ENCODE measurements around the gene MZF1.

Gene MZF1

DNA sequence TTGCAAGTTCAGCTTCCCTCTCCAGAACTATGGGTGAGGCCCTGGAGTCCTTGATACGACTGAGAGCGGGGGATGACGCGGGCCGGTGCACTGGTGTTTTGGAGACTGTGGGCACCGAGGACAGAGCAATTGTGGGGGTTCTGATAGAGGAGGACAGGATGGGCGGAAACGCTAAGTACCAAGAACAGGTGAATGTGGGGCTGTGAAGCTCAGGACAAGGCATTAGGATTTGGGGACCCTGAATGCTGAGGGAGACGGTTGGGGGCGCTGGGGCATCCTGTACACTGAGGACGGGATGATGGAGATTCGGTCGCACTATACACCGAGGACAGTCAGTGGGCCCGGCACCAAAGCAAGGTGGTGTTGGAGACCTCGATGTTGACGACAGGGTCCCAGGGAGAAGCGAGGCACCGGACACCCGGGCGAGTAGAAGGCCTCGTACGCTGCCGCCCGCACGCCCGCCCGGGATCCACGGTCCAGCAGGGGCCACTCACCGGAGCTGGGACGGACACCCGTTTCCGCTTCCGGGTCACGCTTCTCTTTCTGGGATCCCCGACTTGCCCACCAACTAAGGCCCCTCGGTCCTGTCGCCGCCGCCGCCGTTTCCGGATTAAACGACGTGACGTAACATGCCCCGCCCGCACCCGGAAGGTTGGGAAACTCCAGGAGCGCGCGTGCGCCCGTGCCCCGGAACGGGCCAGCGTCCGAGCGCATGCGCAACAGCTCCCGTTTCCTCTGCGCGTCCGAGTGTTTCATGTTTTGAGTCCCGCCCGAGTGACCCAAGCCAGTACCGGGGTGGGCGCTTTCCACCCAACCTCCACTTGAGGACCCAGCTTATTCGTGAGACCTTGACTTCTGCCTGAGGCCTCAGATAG lies 18.4 kb downstream of the MZF1 start, which contains the start of gene CHMP2A (continued):
- TF ChIP-seq, protein P1, sequence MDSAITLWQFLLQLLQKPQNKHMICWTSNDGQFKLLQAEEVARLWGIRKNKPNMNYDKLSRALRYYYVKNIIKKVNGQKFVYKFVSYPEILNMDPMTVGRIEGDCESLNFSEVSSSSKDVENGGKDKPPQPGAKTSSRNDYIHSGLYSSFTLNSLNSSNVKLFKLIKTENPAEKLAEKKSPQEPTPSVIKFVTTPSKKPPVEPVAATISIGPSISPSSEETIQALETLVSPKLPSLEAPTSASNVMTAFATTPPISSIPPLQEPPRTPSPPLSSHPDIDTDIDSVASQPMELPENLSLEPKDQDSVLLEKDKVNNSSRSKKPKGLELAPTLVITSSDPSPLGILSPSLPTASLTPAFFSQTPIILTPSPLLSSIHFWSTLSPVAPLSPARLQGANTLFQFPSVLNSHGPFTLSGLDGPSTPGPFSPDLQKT (IDR thresholded peaks at IDR 0.05; ENCODE audit: borderline replicate concordance, low read depth, low read length) = peak; percentile 72; the same call in 1 of the 2 replicates
- TF ChIP-seq ZNF843 (tag by site-specific recombination; IDR thresholded peaks at IDR 0.05) (peak; percentile 88), SCRT2 (tag by site-specific recombination; IDR thresholded peaks at IDR 0.05) (no peak), SALL2 (tag by site-specific recombination; IDR thresholded peaks at IDR 0.05; ENCODE audit: borderline replicate concordance) (no peak), ZNF544 (tag by site-specific recombination; IDR thresholded peaks at IDR 0.05) (no peak), ZNF302 (tag by site-specific recombination; IDR thresholded peaks at IDR 0.05; ENCODE audit: low read depth) (no peak), SP7 (tag by site-specific recombination; IDR thresholded peaks at IDR 0.05) (peak; percentile 72), ZNF394 (tag by site-specific recombination; IDR thresholded peaks at IDR 0.05; ENCODE audit: borderline replicate concordance) (peak; percentile 84), ZFP41 (tag by site-specific recombination; IDR thresholded peaks at IDR 0.05; ENCODE audit: borderline replicate concordance) (no peak), SCRT1 (tag by site-specific recombination; IDR thresholded peaks at IDR 0.05; ENCODE audit: borderline replicate concordance) (no peak), ZNF155 (tag by site-specific recombination; IDR thresholded peaks at IDR 0.05) (no peak), MEIS1 (CRISPR knock-in tag; IDR thresholded peaks at IDR 0.05; ENCODE audit: borderline replicate concordance) (no peak), ZNF549 (tag by site-specific recombination; IDR thresholded peaks at IDR 0.05) (no peak), SP2 (tag by site-specific recombination; IDR thresholded peaks at IDR 0.05) (peak; percentile 91), ZSCAN23 (tag by site-specific recombination; IDR thresholded peaks at IDR 0.05) (0 out of 2 replicates have a peak, but pooled peaks have one; percentile 42), ZNF404 (tag by site-specific recombination; IDR thresholded peaks at IDR 0.05) (no peak), YY1 (tag by site-specific recombination; IDR thresholded peaks at IDR 0.05) (no peak)
- TF ChIP-seq, protein P2, sequence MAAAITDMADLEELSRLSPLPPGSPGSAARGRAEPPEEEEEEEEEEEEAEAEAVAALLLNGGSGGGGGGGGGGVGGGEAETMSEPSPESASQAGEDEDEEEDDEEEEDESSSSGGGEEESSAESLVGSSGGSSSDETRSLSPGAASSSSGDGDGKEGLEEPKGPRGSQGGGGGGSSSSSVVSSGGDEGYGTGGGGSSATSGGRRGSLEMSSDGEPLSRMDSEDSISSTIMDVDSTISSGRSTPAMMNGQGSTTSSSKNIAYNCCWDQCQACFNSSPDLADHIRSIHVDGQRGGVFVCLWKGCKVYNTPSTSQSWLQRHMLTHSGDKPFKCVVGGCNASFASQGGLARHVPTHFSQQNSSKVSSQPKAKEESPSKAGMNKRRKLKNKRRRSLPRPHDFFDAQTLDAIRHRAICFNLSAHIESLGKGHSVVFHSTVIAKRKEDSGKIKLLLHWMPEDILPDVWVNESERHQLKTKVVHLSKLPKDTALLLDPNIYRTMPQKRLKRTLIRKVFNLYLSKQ (tag by site-specific recombination; IDR thresholded peaks at IDR 0.05; ENCODE audit: borderline replicate concordance) = no peak
- TF ChIP-seq, protein P3, sequence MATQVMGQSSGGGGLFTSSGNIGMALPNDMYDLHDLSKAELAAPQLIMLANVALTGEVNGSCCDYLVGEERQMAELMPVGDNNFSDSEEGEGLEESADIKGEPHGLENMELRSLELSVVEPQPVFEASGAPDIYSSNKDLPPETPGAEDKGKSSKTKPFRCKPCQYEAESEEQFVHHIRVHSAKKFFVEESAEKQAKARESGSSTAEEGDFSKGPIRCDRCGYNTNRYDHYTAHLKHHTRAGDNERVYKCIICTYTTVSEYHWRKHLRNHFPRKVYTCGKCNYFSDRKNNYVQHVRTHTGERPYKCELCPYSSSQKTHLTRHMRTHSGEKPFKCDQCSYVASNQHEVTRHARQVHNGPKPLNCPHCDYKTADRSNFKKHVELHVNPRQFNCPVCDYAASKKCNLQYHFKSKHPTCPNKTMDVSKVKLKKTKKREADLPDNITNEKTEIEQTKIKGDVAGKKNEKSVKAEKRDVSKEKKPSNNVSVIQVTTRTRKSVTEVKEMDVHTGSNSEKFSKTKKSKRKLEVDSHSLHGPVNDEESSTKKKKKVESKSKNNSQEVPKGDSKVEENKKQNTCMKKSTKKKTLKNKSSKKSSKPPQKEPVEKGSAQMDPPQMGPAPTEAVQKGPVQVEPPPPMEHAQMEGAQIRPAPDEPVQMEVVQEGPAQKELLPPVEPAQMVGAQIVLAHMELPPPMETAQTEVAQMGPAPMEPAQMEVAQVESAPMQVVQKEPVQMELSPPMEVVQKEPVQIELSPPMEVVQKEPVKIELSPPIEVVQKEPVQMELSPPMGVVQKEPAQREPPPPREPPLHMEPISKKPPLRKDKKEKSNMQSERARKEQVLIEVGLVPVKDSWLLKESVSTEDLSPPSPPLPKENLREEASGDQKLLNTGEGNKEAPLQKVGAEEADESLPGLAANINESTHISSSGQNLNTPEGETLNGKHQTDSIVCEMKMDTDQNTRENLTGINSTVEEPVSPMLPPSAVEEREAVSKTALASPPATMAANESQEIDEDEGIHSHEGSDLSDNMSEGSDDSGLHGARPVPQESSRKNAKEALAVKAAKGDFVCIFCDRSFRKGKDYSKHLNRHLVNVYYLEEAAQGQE (tag by site-specific recombination; IDR thresholded peaks at IDR 0.05) = peak; percentile 55
- TF ChIP-seq, protein P4, sequence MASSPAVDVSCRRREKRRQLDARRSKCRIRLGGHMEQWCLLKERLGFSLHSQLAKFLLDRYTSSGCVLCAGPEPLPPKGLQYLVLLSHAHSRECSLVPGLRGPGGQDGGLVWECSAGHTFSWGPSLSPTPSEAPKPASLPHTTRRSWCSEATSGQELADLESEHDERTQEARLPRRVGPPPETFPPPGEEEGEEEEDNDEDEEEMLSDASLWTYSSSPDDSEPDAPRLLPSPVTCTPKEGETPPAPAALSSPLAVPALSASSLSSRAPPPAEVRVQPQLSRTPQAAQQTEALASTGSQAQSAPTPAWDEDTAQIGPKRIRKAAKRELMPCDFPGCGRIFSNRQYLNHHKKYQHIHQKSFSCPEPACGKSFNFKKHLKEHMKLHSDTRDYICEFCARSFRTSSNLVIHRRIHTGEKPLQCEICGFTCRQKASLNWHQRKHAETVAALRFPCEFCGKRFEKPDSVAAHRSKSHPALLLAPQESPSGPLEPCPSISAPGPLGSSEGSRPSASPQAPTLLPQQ (tag by site-specific recombination; IDR thresholded peaks at IDR 0.05) = no peak; the same call in 1 of the 2 replicates
- TF ChIP-seq, protein P5, sequence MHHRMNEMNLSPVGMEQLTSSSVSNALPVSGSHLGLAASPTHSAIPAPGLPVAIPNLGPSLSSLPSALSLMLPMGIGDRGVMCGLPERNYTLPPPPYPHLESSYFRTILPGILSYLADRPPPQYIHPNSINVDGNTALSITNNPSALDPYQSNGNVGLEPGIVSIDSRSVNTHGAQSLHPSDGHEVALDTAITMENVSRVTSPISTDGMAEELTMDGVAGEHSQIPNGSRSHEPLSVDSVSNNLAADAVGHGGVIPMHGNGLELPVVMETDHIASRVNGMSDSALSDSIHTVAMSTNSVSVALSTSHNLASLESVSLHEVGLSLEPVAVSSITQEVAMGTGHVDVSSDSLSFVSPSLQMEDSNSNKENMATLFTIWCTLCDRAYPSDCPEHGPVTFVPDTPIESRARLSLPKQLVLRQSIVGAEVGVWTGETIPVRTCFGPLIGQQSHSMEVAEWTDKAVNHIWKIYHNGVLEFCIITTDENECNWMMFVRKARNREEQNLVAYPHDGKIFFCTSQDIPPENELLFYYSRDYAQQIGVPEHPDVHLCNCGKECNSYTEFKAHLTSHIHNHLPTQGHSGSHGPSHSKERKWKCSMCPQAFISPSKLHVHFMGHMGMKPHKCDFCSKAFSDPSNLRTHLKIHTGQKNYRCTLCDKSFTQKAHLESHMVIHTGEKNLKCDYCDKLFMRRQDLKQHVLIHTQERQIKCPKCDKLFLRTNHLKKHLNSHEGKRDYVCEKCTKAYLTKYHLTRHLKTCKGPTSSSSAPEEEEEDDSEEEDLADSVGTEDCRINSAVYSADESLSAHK (tag by site-specific recombination; IDR thresholded peaks at IDR 0.05) = peak; percentile 41; the same call in 1 of the 2 replicates
- TF ChIP-seq, protein P6, sequence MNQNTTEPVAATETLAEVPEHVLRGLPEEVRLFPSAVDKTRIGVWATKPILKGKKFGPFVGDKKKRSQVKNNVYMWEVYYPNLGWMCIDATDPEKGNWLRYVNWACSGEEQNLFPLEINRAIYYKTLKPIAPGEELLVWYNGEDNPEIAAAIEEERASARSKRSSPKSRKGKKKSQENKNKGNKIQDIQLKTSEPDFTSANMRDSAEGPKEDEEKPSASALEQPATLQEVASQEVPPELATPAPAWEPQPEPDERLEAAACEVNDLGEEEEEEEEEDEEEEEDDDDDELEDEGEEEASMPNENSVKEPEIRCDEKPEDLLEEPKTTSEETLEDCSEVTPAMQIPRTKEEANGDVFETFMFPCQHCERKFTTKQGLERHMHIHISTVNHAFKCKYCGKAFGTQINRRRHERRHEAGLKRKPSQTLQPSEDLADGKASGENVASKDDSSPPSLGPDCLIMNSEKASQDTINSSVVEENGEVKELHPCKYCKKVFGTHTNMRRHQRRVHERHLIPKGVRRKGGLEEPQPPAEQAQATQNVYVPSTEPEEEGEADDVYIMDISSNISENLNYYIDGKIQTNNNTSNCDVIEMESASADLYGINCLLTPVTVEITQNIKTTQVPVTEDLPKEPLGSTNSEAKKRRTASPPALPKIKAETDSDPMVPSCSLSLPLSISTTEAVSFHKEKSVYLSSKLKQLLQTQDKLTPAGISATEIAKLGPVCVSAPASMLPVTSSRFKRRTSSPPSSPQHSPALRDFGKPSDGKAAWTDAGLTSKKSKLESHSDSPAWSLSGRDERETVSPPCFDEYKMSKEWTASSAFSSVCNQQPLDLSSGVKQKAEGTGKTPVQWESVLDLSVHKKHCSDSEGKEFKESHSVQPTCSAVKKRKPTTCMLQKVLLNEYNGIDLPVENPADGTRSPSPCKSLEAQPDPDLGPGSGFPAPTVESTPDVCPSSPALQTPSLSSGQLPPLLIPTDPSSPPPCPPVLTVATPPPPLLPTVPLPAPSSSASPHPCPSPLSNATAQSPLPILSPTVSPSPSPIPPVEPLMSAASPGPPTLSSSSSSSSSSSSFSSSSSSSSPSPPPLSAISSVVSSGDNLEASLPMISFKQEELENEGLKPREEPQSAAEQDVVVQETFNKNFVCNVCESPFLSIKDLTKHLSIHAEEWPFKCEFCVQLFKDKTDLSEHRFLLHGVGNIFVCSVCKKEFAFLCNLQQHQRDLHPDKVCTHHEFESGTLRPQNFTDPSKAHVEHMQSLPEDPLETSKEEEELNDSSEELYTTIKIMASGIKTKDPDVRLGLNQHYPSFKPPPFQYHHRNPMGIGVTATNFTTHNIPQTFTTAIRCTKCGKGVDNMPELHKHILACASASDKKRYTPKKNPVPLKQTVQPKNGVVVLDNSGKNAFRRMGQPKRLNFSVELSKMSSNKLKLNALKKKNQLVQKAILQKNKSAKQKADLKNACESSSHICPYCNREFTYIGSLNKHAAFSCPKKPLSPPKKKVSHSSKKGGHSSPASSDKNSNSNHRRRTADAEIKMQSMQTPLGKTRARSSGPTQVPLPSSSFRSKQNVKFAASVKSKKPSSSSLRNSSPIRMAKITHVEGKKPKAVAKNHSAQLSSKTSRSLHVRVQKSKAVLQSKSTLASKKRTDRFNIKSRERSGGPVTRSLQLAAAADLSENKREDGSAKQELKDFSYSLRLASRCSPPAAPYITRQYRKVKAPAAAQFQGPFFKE (tag by site-specific recombination; IDR thresholded peaks at IDR 0.05; ENCODE audit: borderline replicate concordance) = no peak
